Stimulated activated CD8-positive, alpha-beta memory T cell treated with anti-CD3 and anti-CD28 coated beads, Interleukin-4, amount 100 ng/mL, for 4 hours (primary cell): Measurements from ENCODE around the gene ZFAND3.

ENCODE experiments used
- DNase-seq, 2 donors: peaks; one replicate each; pipeline ENCODE4 v3.0.0-alpha.2; 2020; ENCODE audit warnings: low read depth in 2 of 2, low spot score in 1 of 2

ZFAND3 gene

GRCh38 chr6:37794825-37795224 is 24.7 kb upstream of the ZFAND3 start:
- DNase-seq, result no peak

GRCh38 chr6:37798436-37799262 is 20.9 kb upstream of the ZFAND3 start:
- no peak for DNase-seq

GRCh38 chr6:37799263-37799644 is 20.3 kb upstream of the ZFAND3 start:
- no peak for DNase-seq

GRCh38 chr6:37800703-37801604 is 18.6 kb upstream of the ZFAND3 start:
- no peak for DNase-seq

GRCh38 chr6:37801605-37801940 is 18.0 kb upstream of the ZFAND3 start:
- no peak for DNase-seq

- no peak for DNase-seq
These were observed 16.7 kb upstream of the ZFAND3 start for GRCh38 chr6:37802810-37803209.

GRCh38 chr6:37804586-37804985 is 14.9 kb upstream of the ZFAND3 start:
- DNase-seq, result no peak

- DNase-seq, result no peak
These were observed 13.3 kb upstream of the ZFAND3 start for GRCh38 chr6:37806213-37806612.

GRCh38 chr6:37807656-37808055 is 11.9 kb upstream of the ZFAND3 start:
- no peak for DNase-seq

- no peak for DNase-seq
These were observed 10.4 kb upstream of the ZFAND3 start for GRCh38 chr6:37809197-37809543.

GRCh38 chr6:37812841-37813240 is 6.7 kb upstream of the ZFAND3 start:
- DNase-seq, result no peak

GRCh38 chr6:37814374-37814773 is 5.2 kb upstream of the ZFAND3 start:
- DNase-seq, result no peak

- no peak for DNase-seq
These were observed 2.7 kb upstream of the ZFAND3 start for GRCh38 chr6:37816599-37817375.

GRCh38 chr6:37818536-37819176 is 871 bp upstream of the ZFAND3 start:
- peak; percentile 90 to 93 for DNase-seq

- DNase-seq, result peak; percentile 6 to 27
These were observed 533 bp downstream of the ZFAND3 start for GRCh38 chr6:37819802-37820717.

- no peak for DNase-seq
These were observed 1.2 kb downstream of the ZFAND3 start for GRCh38 chr6:37820718-37821079.

- DNase-seq, result no peak
These were observed 1.9 kb downstream of the ZFAND3 start for GRCh38 chr6:37821446-37821845.

GRCh38 chr6:37822851-37823682 is 3.5 kb downstream of the ZFAND3 start:
- no peak for DNase-seq

GRCh38 chr6:37824170-37824569 is 4.6 kb downstream of the ZFAND3 start:
- DNase-seq, result no peak
